ENCODE results near the gene KCTD3. TPM values are rescaled to one million over a fixed set of nuclear protein-coding genes. Genes with fewer than 3 reads are reported as not detected.

The KCTD3 gene
- total RNA-seq, 1 experiment from 2014 or later, result 34.7 TPM

DNA sequence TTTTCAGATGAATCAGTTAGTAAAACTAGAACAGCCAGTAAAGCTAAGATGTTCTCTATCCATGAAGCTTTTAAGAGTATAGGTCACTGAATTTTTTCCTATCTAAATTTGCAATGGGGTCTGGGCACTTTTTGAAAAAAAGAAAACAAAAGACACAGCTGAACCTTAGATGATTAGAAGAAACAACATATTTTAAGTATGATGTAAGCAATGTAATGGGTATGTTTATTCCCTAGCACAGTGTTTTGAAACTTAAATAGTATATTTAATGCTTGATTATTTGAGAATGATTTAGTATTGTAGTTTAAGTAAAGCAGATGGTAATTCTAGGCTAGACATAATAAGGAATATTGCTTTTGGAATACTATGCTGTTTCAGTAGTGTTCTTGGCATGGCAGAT lies 36.2 kb downstream of the KCTD3 start:
- Histone ChIP-seq H3K27ac (ENCODE audit: low read length) (no peak overlapping the region), H3K4me3 (ENCODE audit: low read depth in 2 of 2, low read length in 2 of 2) (no peak overlapping the region), H3K4me1 (ENCODE audit: control insufficient read depth, insufficient read depth, low read length) (no peaks in the 10 kb centered on the region), H3K9me3 (ENCODE audit: control insufficient read depth, insufficient read depth, low read depth, low read length) (no peaks in the 10 kb centered on the region), H3K36me3 (ENCODE audit: control insufficient read depth, insufficient read depth, low read length) (peaks cover 20% of the 10 kb centered on the region), H3K27me3 (ENCODE audit: control insufficient read depth, insufficient read depth, low read length) (no peaks in the 10 kb centered on the region)
- CTCF ChIA-PET, result no interaction called here
- POLR2A ChIA-PET, result interaction anchor here (0.7 kb wide), 1 partner anchor 14 kb away, joined by 3 read pairs; no protein-coding TSS in a partner anchor
- no TSS peak for BruUV-seq (replicated peaks)
- ATAC-seq (no peak), DNase-seq (ENCODE audit: low read depth, low spot score) (no peak)
- intact Hi-C loops (cut with micrococcal nuclease; ENCODE audit: unreplicated experiment), result no loop called here
- in situ Hi-C loops (cut with HindIII; ENCODE audit: low pct_unique_long_range_greater_than_20kb, low sequenced_read_pairs), result no loop called here
- TF ChIP-seq POLR2AphosphoS5 (IDR thresholded peaks at IDR 0.05; ENCODE audit: low read depth, low read length) (no peak), SIN3A (IDR thresholded peaks at IDR 0.05; ENCODE audit: borderline replicate concordance, insufficient read depth, low read depth, low read length) (no peak), TCF7L2 (IDR thresholded peaks at IDR 0.05; ENCODE audit: low read depth, low read length) (no peak)
- TF ChIP-seq, protein P1, sequence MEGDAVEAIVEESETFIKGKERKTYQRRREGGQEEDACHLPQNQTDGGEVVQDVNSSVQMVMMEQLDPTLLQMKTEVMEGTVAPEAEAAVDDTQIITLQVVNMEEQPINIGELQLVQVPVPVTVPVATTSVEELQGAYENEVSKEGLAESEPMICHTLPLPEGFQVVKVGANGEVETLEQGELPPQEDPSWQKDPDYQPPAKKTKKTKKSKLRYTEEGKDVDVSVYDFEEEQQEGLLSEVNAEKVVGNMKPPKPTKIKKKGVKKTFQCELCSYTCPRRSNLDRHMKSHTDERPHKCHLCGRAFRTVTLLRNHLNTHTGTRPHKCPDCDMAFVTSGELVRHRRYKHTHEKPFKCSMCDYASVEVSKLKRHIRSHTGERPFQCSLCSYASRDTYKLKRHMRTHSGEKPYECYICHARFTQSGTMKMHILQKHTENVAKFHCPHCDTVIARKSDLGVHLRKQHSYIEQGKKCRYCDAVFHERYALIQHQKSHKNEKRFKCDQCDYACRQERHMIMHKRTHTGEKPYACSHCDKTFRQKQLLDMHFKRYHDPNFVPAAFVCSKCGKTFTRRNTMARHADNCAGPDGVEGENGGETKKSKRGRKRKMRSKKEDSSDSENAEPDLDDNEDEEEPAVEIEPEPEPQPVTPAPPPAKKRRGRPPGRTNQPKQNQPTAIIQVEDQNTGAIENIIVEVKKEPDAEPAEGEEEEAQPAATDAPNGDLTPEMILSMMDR (IDR thresholded peaks at IDR 0.05), result no peak
- TF ChIP-seq, protein P2, sequence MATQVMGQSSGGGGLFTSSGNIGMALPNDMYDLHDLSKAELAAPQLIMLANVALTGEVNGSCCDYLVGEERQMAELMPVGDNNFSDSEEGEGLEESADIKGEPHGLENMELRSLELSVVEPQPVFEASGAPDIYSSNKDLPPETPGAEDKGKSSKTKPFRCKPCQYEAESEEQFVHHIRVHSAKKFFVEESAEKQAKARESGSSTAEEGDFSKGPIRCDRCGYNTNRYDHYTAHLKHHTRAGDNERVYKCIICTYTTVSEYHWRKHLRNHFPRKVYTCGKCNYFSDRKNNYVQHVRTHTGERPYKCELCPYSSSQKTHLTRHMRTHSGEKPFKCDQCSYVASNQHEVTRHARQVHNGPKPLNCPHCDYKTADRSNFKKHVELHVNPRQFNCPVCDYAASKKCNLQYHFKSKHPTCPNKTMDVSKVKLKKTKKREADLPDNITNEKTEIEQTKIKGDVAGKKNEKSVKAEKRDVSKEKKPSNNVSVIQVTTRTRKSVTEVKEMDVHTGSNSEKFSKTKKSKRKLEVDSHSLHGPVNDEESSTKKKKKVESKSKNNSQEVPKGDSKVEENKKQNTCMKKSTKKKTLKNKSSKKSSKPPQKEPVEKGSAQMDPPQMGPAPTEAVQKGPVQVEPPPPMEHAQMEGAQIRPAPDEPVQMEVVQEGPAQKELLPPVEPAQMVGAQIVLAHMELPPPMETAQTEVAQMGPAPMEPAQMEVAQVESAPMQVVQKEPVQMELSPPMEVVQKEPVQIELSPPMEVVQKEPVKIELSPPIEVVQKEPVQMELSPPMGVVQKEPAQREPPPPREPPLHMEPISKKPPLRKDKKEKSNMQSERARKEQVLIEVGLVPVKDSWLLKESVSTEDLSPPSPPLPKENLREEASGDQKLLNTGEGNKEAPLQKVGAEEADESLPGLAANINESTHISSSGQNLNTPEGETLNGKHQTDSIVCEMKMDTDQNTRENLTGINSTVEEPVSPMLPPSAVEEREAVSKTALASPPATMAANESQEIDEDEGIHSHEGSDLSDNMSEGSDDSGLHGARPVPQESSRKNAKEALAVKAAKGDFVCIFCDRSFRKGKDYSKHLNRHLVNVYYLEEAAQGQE (IDR thresholded peaks at IDR 0.05; ENCODE audit: insufficient read depth in 1 of 2, low read depth in 2 of 2, low read length in 1 of 2), result no peak

DNA sequence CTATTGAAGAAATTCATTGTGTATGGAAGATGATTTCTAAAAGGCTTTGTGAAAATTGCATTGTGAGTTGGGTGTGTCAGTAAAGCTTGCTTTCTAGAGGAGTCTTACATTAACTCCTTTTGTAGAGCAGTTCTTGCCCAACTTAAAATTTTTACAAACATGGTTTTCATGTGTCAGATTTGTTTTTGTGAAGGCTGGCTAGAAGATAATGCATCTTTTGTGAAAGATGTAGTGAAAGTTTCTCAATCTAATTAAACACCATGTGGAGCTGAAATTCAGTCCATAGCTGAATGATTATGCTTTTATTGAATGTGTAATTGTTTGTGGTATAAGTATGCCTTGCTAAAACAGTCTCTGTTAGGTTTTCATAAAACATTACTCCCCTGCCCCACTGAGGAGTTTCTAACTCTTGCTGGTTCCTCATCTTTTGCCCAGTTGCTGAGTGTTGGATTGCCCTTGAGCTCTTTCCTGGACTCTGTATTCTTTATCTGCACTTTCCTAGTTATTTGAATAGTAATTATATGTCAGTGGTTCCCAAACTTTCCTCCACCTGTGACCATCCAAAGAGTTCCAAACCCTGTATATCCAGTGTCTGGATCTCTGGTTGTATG lies 38.0 kb downstream of the KCTD3 start:
- intact Hi-C loops (cut with micrococcal nuclease; ENCODE audit: unreplicated experiment), result no loop called here
- H3K9me3 ChIP-seq (ENCODE audit: control insufficient read depth, insufficient read depth, low read depth, low read length), result no peaks in the 10 kb centered on the region
- H3K36me3 ChIP-seq (ENCODE audit: control insufficient read depth, insufficient read depth, low read length), result peaks cover 27% of the 10 kb centered on the region
- TF ChIP-seq, protein P2 (IDR thresholded peaks at IDR 0.05; ENCODE audit: insufficient read depth in 1 of 2, low read depth in 2 of 2, low read length in 1 of 2), result no peak
- TF ChIP-seq SIN3A (IDR thresholded peaks at IDR 0.05; ENCODE audit: borderline replicate concordance, insufficient read depth, low read depth, low read length) (no peak), TCF7L2 (IDR thresholded peaks at IDR 0.05; ENCODE audit: low read depth, low read length) (no peak), POLR2AphosphoS5 (IDR thresholded peaks at IDR 0.05; ENCODE audit: low read depth, low read length) (no peak)
- TF ChIP-seq, protein P1 (IDR thresholded peaks at IDR 0.05), result no peak
- H3K4me3 ChIP-seq (ENCODE audit: low read depth in 2 of 2, low read length in 2 of 2), result no peak overlapping the region
- H3K27ac ChIP-seq (ENCODE audit: low read length), result no peak overlapping the region
- POLR2A ChIA-PET, result no interaction called here
- no peaks in the 10 kb centered on the region for H3K27me3 ChIP-seq (ENCODE audit: control insufficient read depth, insufficient read depth, low read length)
- CTCF ChIA-PET, result no interaction called here
- in situ Hi-C loops (cut with HindIII; ENCODE audit: low pct_unique_long_range_greater_than_20kb, low sequenced_read_pairs), result no loop called here
- no peaks in the 10 kb centered on the region for H3K4me1 ChIP-seq (ENCODE audit: control insufficient read depth, insufficient read depth, low read length)
- DNase-seq (ENCODE audit: low read depth, low spot score) (no peak), ATAC-seq (no peak)
- BruUV-seq (replicated peaks), result no TSS peak
